Activated naive CD4-positive, alpha-beta T cell treated with anti-CD3 and anti-CD28 coated beads, Interleukin-2, amount 10 ng/mL, durations not matched to agents 5 hours and 36 hours (primary cell): Measurements from ENCODE around the gene PTPN13. TPM values are rescaled to one million over a fixed set of nuclear protein-coding genes. Genes with fewer than 3 reads are reported as not detected.

ENCODE experiments used
- total RNA-seq, 2 experiments: library from RNA; stranded (reverse); gene quantifications; one replicate each; pipeline ENCODE4 v1.2.3, GENCODE V29; 2021

Gene PTPN13, protein sequence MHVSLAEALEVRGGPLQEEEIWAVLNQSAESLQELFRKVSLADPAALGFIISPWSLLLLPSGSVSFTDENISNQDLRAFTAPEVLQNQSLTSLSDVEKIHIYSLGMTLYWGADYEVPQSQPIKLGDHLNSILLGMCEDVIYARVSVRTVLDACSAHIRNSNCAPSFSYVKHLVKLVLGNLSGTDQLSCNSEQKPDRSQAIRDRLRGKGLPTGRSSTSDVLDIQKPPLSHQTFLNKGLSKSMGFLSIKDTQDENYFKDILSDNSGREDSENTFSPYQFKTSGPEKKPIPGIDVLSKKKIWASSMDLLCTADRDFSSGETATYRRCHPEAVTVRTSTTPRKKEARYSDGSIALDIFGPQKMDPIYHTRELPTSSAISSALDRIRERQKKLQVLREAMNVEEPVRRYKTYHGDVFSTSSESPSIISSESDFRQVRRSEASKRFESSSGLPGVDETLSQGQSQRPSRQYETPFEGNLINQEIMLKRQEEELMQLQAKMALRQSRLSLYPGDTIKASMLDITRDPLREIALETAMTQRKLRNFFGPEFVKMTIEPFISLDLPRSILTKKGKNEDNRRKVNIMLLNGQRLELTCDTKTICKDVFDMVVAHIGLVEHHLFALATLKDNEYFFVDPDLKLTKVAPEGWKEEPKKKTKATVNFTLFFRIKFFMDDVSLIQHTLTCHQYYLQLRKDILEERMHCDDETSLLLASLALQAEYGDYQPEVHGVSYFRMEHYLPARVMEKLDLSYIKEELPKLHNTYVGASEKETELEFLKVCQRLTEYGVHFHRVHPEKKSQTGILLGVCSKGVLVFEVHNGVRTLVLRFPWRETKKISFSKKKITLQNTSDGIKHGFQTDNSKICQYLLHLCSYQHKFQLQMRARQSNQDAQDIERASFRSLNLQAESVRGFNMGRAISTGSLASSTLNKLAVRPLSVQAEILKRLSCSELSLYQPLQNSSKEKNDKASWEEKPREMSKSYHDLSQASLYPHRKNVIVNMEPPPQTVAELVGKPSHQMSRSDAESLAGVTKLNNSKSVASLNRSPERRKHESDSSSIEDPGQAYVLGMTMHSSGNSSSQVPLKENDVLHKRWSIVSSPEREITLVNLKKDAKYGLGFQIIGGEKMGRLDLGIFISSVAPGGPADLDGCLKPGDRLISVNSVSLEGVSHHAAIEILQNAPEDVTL (N-terminal part only)
- total RNA-seq: under 1 TPM; 0.05 to 0.22 TPM

DNA sequence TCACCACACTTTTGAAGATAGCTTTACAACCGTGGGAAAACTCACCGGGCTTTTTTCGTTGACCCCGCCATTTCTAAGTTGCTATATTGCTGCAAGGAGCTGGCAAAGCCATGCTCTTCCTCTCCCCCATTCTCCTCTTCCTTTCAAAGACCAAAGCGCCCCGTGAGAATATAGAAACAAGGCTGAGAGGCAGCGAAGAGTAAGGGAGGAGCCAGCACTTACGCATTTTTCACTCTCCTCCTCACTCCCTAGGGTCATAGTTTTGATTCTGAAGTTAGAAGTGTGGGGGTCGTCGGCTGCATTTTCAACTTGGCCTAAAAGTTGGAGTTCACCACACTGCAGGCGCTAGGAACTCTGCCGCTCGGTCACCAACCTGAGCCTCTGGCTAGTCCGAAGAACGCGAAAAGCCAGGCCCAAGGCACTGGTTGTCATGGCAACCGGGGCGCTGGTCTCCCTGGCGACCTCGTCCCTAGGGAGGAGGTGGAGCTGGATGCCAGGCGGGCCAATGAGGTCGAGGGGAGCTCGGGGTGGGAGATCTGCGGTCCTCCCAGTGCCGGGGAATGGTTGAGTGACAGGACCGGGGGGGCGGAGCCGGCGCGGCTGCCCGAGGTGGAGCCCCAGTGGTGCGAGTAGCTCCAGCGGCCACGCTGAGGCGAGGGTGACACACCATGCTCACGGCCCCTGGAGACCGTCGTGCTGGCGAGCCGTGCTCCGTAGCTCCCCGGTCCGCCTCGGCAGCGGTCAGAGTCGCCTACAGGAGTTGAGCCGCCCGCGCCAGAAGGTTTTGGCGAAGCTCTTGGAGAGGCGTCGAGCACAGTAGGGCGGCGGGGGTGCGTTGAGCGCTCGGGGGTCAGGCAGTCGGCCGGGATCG is at the start of gene PTPN13:
Gene PTPN13, plus strand, starts transcription at position 628 of the 871 bp plus-strand sequence. CDS start 40,942 bp downstream, outside the sequence.

DNA sequence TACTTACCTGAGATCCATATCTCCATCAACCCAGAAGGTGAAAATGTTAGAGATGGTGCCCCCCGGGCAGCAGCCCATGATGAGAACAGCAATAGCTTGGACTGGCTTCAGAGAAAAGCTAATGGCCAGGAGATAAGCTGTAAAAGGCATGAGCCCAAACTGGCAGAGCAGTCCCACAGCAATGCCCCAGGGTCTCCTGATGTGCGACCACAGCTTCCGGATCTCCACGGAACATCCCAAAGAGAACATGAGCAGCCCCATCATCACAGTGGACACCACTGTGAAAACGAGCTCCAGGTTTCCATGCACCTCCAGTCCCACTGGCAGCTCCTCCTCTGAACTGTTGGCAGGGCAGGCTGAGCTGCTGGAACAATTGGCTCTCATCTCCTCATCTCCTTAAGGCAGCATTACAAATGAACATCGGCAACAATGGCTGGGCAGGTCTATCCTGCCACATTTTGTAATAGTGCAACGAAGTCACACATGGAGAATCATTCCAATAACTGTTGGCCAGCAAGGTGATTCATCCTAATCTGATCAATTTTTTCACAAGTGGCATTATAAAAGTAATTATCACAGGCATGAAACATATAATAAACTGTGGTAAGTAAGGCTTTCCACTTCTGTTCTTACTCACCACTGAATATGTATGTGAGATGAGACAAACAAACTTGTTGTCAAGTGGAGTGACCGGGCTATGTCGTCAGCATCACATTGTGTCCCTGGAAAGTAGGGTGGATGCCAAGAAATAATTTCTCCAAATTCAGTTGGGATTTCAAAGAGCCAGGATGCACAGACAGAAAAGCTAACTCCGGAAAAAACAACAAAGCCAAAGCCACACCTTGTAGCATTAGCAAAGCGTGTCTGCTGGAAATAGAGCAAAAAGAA is 254.9 kb downstream of the PTPN13 start, which contains the start of gene SLC10A6:
Gene SLC10A6, minus strand, starts transcription at position 653 of the 888 bp plus-strand sequence. Its CDS starts 269 bp downstream, at position 384.

Other genes starting within 250 kb of the PTPN13 start
- not detected for gene MAPK10, start 234.3 kb upstream of the PTPN13 start, total RNA-seq